ENCODE data around the gene PRR19.

DNA sequence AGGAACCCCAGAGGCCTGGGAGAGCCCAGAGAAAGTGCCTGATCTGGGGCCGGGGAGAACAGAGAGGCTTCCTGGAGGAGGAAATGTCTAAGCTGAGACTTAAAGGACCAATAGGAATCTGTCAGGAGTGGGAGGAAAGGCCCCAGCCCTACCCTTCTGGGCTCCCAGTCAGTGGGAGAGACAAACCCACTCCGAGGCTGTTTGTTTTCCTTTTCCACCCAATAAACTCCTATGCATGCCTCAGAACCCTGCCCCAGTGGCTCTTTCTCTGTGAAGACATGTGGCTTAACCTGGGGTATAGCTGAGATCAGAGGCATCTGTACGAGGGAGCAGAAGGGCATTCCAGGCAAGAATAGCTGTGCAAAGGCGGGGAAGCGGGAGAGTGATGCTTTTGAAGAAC is 25.4 kb downstream of the PRR19 start:
- TF ChIP-seq, protein P1, sequence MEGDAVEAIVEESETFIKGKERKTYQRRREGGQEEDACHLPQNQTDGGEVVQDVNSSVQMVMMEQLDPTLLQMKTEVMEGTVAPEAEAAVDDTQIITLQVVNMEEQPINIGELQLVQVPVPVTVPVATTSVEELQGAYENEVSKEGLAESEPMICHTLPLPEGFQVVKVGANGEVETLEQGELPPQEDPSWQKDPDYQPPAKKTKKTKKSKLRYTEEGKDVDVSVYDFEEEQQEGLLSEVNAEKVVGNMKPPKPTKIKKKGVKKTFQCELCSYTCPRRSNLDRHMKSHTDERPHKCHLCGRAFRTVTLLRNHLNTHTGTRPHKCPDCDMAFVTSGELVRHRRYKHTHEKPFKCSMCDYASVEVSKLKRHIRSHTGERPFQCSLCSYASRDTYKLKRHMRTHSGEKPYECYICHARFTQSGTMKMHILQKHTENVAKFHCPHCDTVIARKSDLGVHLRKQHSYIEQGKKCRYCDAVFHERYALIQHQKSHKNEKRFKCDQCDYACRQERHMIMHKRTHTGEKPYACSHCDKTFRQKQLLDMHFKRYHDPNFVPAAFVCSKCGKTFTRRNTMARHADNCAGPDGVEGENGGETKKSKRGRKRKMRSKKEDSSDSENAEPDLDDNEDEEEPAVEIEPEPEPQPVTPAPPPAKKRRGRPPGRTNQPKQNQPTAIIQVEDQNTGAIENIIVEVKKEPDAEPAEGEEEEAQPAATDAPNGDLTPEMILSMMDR (IDR thresholded peaks at IDR 0.05) = no peak
- no peak for TF ChIP-seq POLR2A (IDR thresholded peaks at IDR 0.05)
- TF ChIP-seq EP300 (IDR thresholded peaks at IDR 0.05) = no peak
- TF ChIP-seq POLR2AphosphoS5 (IDR thresholded peaks at IDR 0.05) = no peak

Data from stomach (tissue), 4 donors.